Stimulated activated CD4-positive, alpha-beta T cell treated with anti-CD3 and anti-CD28 coated beads, TNF-alpha, amount 100 ng/mL, for 48 hours (primary cell): ENCODE results near the gene NUAK1.
"Not testable (repeated sequence)": the region's sequence is repeated elsewhere in the genome, so short reads cannot be mapped to it uniquely, and the experiment has no call there.

ENCODE experiments used
- DNase-seq, 3 donors: peaks; one replicate each; pipeline ENCODE4 v3.0.0-alpha.2; 2020; ENCODE audit warnings: low read depth in 3 of 3

NUAK1 gene

GRCh38 chr12:106033161-106033675 lies 105.5 kb downstream of the NUAK1 start:
- no peak for DNase-seq

- DNase-seq = no peak
Observed at GRCh38 chr12:106032623-106032925, 106.2 kb downstream of the NUAK1 start.

GRCh38 chr12:106031761-106032622 lies 106.8 kb downstream of the NUAK1 start:
- DNase-seq = no peak

- DNase-seq = no peak
Observed at GRCh38 chr12:106030210-106031071, 108.3 kb downstream of the NUAK1 start.

- no peak for DNase-seq
Observed at GRCh38 chr12:106029532-106029931, 109.2 kb downstream of the NUAK1 start.

- no peak for DNase-seq
Observed at GRCh38 chr12:106027911-106028310, 110.8 kb downstream of the NUAK1 start.

- no peak for DNase-seq
Observed at GRCh38 chr12:106027286-106027685, 111.5 kb downstream of the NUAK1 start.

- no peak for DNase-seq
Observed at GRCh38 chr12:106025129-106025528, 113.6 kb downstream of the NUAK1 start.

GRCh38 chr12:106023039-106023438 lies 115.7 kb downstream of the NUAK1 start:
- no peak for DNase-seq

- no peak for DNase-seq
Observed at GRCh38 chr12:106022568-106023012, 116.2 kb downstream of the NUAK1 start.

GRCh38 chr12:106021516-106021915 lies 117.2 kb downstream of the NUAK1 start:
- DNase-seq = no peak

GRCh38 chr12:106020736-106021135 lies 118.0 kb downstream of the NUAK1 start:
- DNase-seq = no peak

- no peak for DNase-seq
Observed at GRCh38 chr12:106019144-106019543, 119.6 kb downstream of the NUAK1 start.

GRCh38 chr12:106018286-106018685 lies 120.5 kb downstream of the NUAK1 start:
- no peak for DNase-seq

GRCh38 chr12:106016601-106017278 lies 122.0 kb downstream of the NUAK1 start:
- DNase-seq = not testable (repeated sequence)

- no peak for DNase-seq
Observed at GRCh38 chr12:106015646-106016045, 123.1 kb downstream of the NUAK1 start.

- no peak for DNase-seq
Observed at GRCh38 chr12:106013941-106014340, 124.8 kb downstream of the NUAK1 start.
